K562 (cell line): ENCODE data around the gene STK32C. TPM values are rescaled to one million over a fixed set of nuclear protein-coding genes. Genes with fewer than 3 reads are reported as not detected.

Experiments used
- ATAC-seq: fragments of 200-7000 bp; cut with Tn5 transposase; 3 replicates; pipeline ENCODE4 v1.9.1; 2020; ENCODE audit warnings: moderate library complexity
- BruUV-seq: library from RNA; stranded (reverse); fragments of 400-500 nt; replicated peaks from 2 replicates; lab custom pipeline; 2021; lab: Mats Ljungman, UMichigan
- CTCF ChIA-PET: fragments of 300-600 bp; formaldehyde crosslinking; extraction: SDS; loops from one replicate; lab custom pipeline; 2021; ENCODE audit warnings: low intra/inter-chr PET ratio; lab: Yijun Ruan, JAX
- POLR2A ChIA-PET: fragments of 300-600, 350-650 bp; sonication (Branson Sonifier 250); formaldehyde crosslinking; extraction: SDS; loops from one replicate; lab custom pipeline; 2021; ENCODE audit warnings: antibody characterized with exemption, inconsistent platforms; lab: Yijun Ruan, JAX
- DNase-seq, 4 experiments: peaks; one replicate each; pipeline versions ENCODE4 v3.0.0 to v3.0.0-alpha.2; 2011 to 2018; ENCODE audit warnings: low spot score in 3 of 4, mixed read lengths in 3 of 4; ENCODE audit errors: extremely low read depth in 1 of 4
- FAIRE-seq: peaks from 2 replicates; lab custom pipeline; 2011; peaks lifted over from hg19 to GRCh38; lab: Jason Lieb, UNC
- H2AFZ ChIP-seq: 2 replicates; pipeline ENCODE4 v1.6.0; 2011; ENCODE audit warnings: low read depth, low read length, control low read depth, inconsistent platforms
- H3K27ac ChIP-seq: fragments of 200-600 bp; 3 replicates; pipeline ENCODE4 v1.8.0; 2011; ENCODE audit warnings: low read depth, mild to moderate bottlenecking, control low read depth, inconsistent platforms, low read length, moderate library complexity, mixed read lengths; ENCODE audit errors: extremely low read depth
- H3K27me3 ChIP-seq, 2 experiments: fragments of 300-600 bp in 1 of 2; 2 replicates in 1 of 2; 3 replicates in 1 of 2; pipeline versions ENCODE4 v1.6.0 to v1.8.0; 2011; ENCODE audit warnings: inconsistent platforms in 2 of 2, low read length in 2 of 2, mild to moderate bottlenecking in 1 of 2, mixed read lengths in 1 of 2, moderate library complexity in 1 of 2; ENCODE audit not compliant: control insufficient read depth in 2 of 2, insufficient read depth in 2 of 2
- H3K36me3 ChIP-seq: fragments of 300-600 bp; 3 replicates; pipeline ENCODE4 v1.8.0; 2011; ENCODE audit warnings: mild to moderate bottlenecking, low read length, inconsistent platforms; ENCODE audit not compliant: control insufficient read depth, insufficient read depth
- H3K4me1 ChIP-seq, 2 experiments: fragments of 200-600 bp in 1 of 2; replicated peaks in 1 of 2; 2 replicates in 1 of 2; 3 replicates in 1 of 2; pipeline versions ENCODE4 v1.5.1 to v1.8.0; 2011; ENCODE audit warnings: inconsistent platforms in 2 of 2, low read length in 2 of 2, mild to moderate bottlenecking in 1 of 2, mixed read lengths in 1 of 2, moderate library complexity in 1 of 2; ENCODE audit not compliant: control insufficient read depth in 2 of 2, insufficient read depth in 2 of 2
- H3K4me2 ChIP-seq: 2 replicates; pipeline ENCODE4 v1.6.1; 2011; ENCODE audit warnings: low read length, control low read depth, inconsistent platforms, mixed read lengths; ENCODE audit not compliant: insufficient read depth
- H3K4me3 ChIP-seq: fragments of 200-600 bp; sonication (generic), shearing (Covaris generic); 2 replicates; pipeline ENCODE4 v1.5.1; 2016; ENCODE audit warnings: control low read depth, inconsistent platforms
- H3K79me2 ChIP-seq: fragments of 200-600 bp; 3 replicates; pipeline ENCODE4 v1.8.0; 2011; ENCODE audit warnings: low read length, inconsistent platforms; ENCODE audit not compliant: control insufficient read depth, insufficient read depth
- H3K9ac ChIP-seq, 2 experiments: 2 replicates each; pipeline versions ENCODE4 v1.6.0 to v1.6.1; 2011; ENCODE audit warnings: low read depth in 2 of 2, low read length in 2 of 2, control low read depth in 1 of 2, inconsistent platforms in 1 of 2, mild to moderate bottlenecking in 1 of 2, mixed read lengths in 1 of 2; ENCODE audit not compliant: insufficient read depth in 1 of 2
- H3K9me1 ChIP-seq: one replicate; pipeline ENCODE4 v1.6.0; 2011; ENCODE audit warnings: inconsistent platforms, mild to moderate bottlenecking, low read length, moderate library complexity; ENCODE audit not compliant: control insufficient read depth, insufficient read depth
- H3K9me3 ChIP-seq: replicated peaks from 2 replicates; pipeline ENCODE4 v1.5.1; 2011; ENCODE audit warnings: low read depth, low read length, inconsistent platforms; ENCODE audit not compliant: control insufficient read depth, insufficient read depth
- H4K20me1 ChIP-seq: replicated peaks from 2 replicates; pipeline ENCODE4 v1.6.1; 2011; ENCODE audit warnings: low read length, inconsistent platforms, mixed read lengths; ENCODE audit not compliant: control insufficient read depth, insufficient read depth
- CTBP1 ChIP-seq: fragments of 450-650 bp; IDR thresholded peaks from 2 replicates; pipeline ENCODE4 v1.6.1; 2016; ENCODE audit warnings: borderline replicate concordance
- HDAC1 ChIP-seq, 2 experiments: fragments of 450-650 bp; IDR thresholded peaks; 2 replicates each; pipeline ENCODE4 v1.6.1; 2016 to 2017; ENCODE audit warnings: inconsistent platforms in 1 of 2, mild to moderate bottlenecking in 1 of 2, moderate library complexity in 1 of 2
- KDM2B ChIP-seq: fragments of 250-450 bp; sonication (Bioruptor Pico); IDR thresholded peaks from 2 replicates; pipeline ENCODE4 v1.8.0; 2021; ENCODE audit warnings: mild to moderate bottlenecking, moderate library complexity
- NCOR1 ChIP-seq: fragments of 450-650 bp; IDR thresholded peaks from 2 replicates; pipeline ENCODE4 v1.6.1; 2016; ENCODE audit warnings: mild to moderate bottlenecking, moderate library complexity
- SAFB ChIP-seq: fragments of 200-400 bp; formaldehyde crosslinking; IDR thresholded peaks from 2 replicates; pipeline ENCODE4 v1.6.1; 2017; ENCODE audit warnings: low read depth, low read length, borderline replicate concordance
- ZNF263 ChIP-seq: sonication (generic); formaldehyde crosslinking; IDR thresholded peaks from 2 replicates; pipeline ENCODE4 v1.8.0; 2022; ENCODE audit warnings: mild to moderate bottlenecking, missing genetic modification reagents, borderline replicate concordance
- WGBS: fragments of 100-300 bp; shearing (Covaris generic); methylation state at CpG from one replicate; pipeline ENCODE4 v1.1.6; 2016; ENCODE audit warnings: low coverage, mixed read lengths; ENCODE audit not compliant: insufficient coverage; ENCODE audit errors: missing lambda C conversion rate; 5-methylcytosine and 5-hydroxymethylcytosine counted together
- in situ Hi-C: fragments of 300-500 bp; cut with MboI; formaldehyde crosslinking; loops from 4 replicates; pipeline ENCODE4 v1.15.0; 2018; ENCODE audit warnings: inconsistent platforms, mixed read lengths
- intact Hi-C: fragments of 100-400 bp; cut with micrococcal nuclease; formaldehyde crosslinking; loops from 2 replicates; pipeline ENCODE4 v1.14.2; 2022
- polyA plus RNA-seq, 8 experiments: library from polyadenylated mRNA; depleted of rRNA in 4 of 8; stranded (reverse) in 5 of 8; unstranded in 3 of 8; fragments of >200 nt; fragmentation: Nextera tagmentation in 2 of 8; fragmentation: Illumina TruSeq in 1 of 8; extraction: Ambion mirVana in 2 of 8; extraction: Trizol in 1 of 8; gene quantifications; 2 replicates each; pipeline versions ENCODE4 v1.2.1 to v1.2.3, GENCODE V29; 2011 to 2014; ENCODE audit warnings: inconsistent platforms in 1 of 8, missing spikeins in 1 of 8
- total RNA-seq, 7 experiments: library from RNA; depleted of rRNA in 6 of 7; stranded (reverse); fragments of >200 nt in 6 of 7; fragmentation: Illumina TruSeq in 2 of 7; extraction: Trizol in 2 of 7; gene quantifications; 2 replicates each; pipeline versions ENCODE4 v1.2.1 to v1.2.3, GENCODE V29; 2011 to 2021; ENCODE audit warnings: low replicate concordance in 1 of 7
- TF ChIP-seq, protein P1 (sequence below), 2 experiments: IDR thresholded peaks; 2 replicates each; pipeline ENCODE4 v1.6.1; 2011; ENCODE audit warnings: borderline replicate concordance in 1 of 2, control low read depth in 1 of 2, low read depth in 1 of 2, low read length in 1 of 2, mild to moderate bottlenecking in 1 of 2, mixed read lengths in 1 of 2, moderate library complexity in 1 of 2; ENCODE audit not compliant: insufficient read depth in 1 of 2, insufficient read length in 1 of 2, poor library complexity in 1 of 2, severe bottlenecking in 1 of 2; ENCODE audit errors: extremely low read depth in 1 of 2

STK32C gene
- total and polyA plus RNA-seq, 9 of the 15 experiments (the other 6 are each of a cell fraction or from before 2014, with no cell fraction given): 1.5 to 20.9 (median 6.5) TPM

- DNase-seq: no peak
- Histone ChIP-seq H4K20me1 (no peaks in the 10 kb centered on the region), H3K27ac (no peak overlapping the region), H3K4me1 (peaks cover 10 to 44% of the 10 kb centered on the region in 2 experiments), H3K9ac (peak overlapping the region in 1 of 2 experiments; percentile 71; a peak in 2 of 4 replicates), H3K4me2 (peak overlapping the region; percentile 41; the same call in 1 of the 2 replicates), H3K27me3 (peaks cover 38 to 49% of the 10 kb centered on the region in 2 experiments), H3K4me3 (peak overlapping the region; percentile 11; the same call in 1 of the 2 replicates), H3K79me2 (no peaks in the 10 kb centered on the region), H3K36me3 (no peaks in the 10 kb centered on the region), H3K9me1 (no peaks in the 10 kb centered on the region), H3K9me3 (no peaks in the 10 kb centered on the region), H2AFZ (no peak overlapping the region)
- WGBS: 25% methylated on average over 40 of the region's 98 CpGs
- CTCF ChIA-PET: no interaction called here
- POLR2A ChIA-PET: no interaction called here
- ATAC-seq: no peak
- in situ Hi-C loops: no loop called here
- intact Hi-C loops: no loop called here
- TF ChIP-seq ZNF263 (CRISPR knock-in tag): 0 out of 2 replicates have a peak, but pooled peaks have one; percentile 40
- TF ChIP-seq NCOR1: no peak
- TF ChIP-seq, protein P1, sequence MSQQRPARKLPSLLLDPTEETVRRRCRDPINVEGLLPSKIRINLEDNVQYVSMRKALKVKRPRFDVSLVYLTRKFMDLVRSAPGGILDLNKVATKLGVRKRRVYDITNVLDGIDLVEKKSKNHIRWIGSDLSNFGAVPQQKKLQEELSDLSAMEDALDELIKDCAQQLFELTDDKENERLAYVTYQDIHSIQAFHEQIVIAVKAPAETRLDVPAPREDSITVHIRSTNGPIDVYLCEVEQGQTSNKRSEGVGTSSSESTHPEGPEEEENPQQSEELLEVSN (IDR thresholded peaks at IDR 0.05; ENCODE audit: borderline replicate concordance in 1 of 2, extremely low read depth in 1 of 2, insufficient read depth in 1 of 2, insufficient read length in 1 of 2, low read depth in 1 of 2, low read length in 1 of 2, poor library complexity in 1 of 2, severe bottlenecking in 1 of 2): peak in 1 of 2 experiments; percentile 5
- no peak for TF ChIP-seq HDAC1 (IDR thresholded peaks at IDR 0.05)
- TF ChIP-seq CTBP1: peak; percentile 15; the same call in 1 of the 2 replicates
- 0 out of 2 replicates have a peak, but pooled peaks have one; percentile 20 for TF ChIP-seq SAFB
- 0 out of 2 replicates have a peak, but pooled peaks have one; percentile 12 for TF ChIP-seq KDM2B (CRISPR knock-in tag)
- FAIRE-seq: no peak
- no TSS peak for BruUV-seq
These were observed 642 bp downstream of the STK32C start for GRCh38 chr10:132306864-132307751.
